ENCODE measurements around the gene RICTOR.

RICTOR gene

GRCh38 chr5:39009280-39009679, 64.9 kb downstream of the RICTOR start:
- ChIA-PET POLR2A (no interaction called here), CTCF (interaction anchor here (0.6 kb wide), 1 partner anchor 97 kb away, joined by 4 read pairs; no protein-coding TSS in a partner anchor)
- TF ChIP-seq ZNF704 (tag by site-specific recombination; IDR thresholded peaks at IDR 0.05) (no peak), ZNF670 (tag by site-specific recombination; IDR thresholded peaks at IDR 0.05; ENCODE audit: low read depth) (no peak), KLF7 (tag by site-specific recombination; IDR thresholded peaks at IDR 0.05; ENCODE audit: borderline replicate concordance) (no peak), ZNF747 (tag by site-specific recombination; IDR thresholded peaks at IDR 0.05) (no peak), ZNF510 (tag by site-specific recombination; IDR thresholded peaks at IDR 0.05; ENCODE audit: insufficient replicate concordance) (no peak), ZNF274 (IDR thresholded peaks at IDR 0.05; ENCODE audit: low read length) (no peak), ZNF274 (tag by site-specific recombination; IDR thresholded peaks at IDR 0.05; ENCODE audit: borderline replicate concordance) (no peak), KLF1 (tag by site-specific recombination; IDR thresholded peaks at IDR 0.05) (no peak), ZNF529 (tag by site-specific recombination; IDR thresholded peaks at IDR 0.05; ENCODE audit: insufficient replicate concordance) (no peak), ZNF571 (tag by site-specific recombination; IDR thresholded peaks at IDR 0.05) (no peak), ZBTB26 (tag by site-specific recombination; optimal IDR thresholded peaks at IDR 0.05) (no peak), ZNF19 (tag by site-specific recombination; IDR thresholded peaks at IDR 0.05; ENCODE audit: low read depth) (no peak), ZNF48 (tag by site-specific recombination; IDR thresholded peaks at IDR 0.05) (no peak), ZNF488 (tag by site-specific recombination; IDR thresholded peaks at IDR 0.05) (no peak), PRDM1 (tag by site-specific recombination; IDR thresholded peaks at IDR 0.05) (no peak), SP7 (tag by site-specific recombination; IDR thresholded peaks at IDR 0.05) (no peak), ZNF791 (tag by site-specific recombination; IDR thresholded peaks at IDR 0.05) (no peak), ZNF530 (tag by site-specific recombination; IDR thresholded peaks at IDR 0.05; ENCODE audit: low read depth) (no peak)
- TF ChIP-seq, protein P1, sequence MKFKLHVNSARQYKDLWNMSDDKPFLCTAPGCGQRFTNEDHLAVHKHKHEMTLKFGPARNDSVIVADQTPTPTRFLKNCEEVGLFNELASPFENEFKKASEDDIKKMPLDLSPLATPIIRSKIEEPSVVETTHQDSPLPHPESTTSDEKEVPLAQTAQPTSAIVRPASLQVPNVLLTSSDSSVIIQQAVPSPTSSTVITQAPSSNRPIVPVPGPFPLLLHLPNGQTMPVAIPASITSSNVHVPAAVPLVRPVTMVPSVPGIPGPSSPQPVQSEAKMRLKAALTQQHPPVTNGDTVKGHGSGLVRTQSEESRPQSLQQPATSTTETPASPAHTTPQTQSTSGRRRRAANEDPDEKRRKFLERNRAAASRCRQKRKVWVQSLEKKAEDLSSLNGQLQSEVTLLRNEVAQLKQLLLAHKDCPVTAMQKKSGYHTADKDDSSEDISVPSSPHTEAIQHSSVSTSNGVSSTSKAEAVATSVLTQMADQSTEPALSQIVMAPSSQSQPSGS (tag by site-specific recombination; IDR thresholded peaks at IDR 0.05; ENCODE audit: low read depth) = no peak
- TF ChIP-seq, protein P2, sequence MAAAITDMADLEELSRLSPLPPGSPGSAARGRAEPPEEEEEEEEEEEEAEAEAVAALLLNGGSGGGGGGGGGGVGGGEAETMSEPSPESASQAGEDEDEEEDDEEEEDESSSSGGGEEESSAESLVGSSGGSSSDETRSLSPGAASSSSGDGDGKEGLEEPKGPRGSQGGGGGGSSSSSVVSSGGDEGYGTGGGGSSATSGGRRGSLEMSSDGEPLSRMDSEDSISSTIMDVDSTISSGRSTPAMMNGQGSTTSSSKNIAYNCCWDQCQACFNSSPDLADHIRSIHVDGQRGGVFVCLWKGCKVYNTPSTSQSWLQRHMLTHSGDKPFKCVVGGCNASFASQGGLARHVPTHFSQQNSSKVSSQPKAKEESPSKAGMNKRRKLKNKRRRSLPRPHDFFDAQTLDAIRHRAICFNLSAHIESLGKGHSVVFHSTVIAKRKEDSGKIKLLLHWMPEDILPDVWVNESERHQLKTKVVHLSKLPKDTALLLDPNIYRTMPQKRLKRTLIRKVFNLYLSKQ (tag by site-specific recombination; IDR thresholded peaks at IDR 0.05; ENCODE audit: borderline replicate concordance) = no peak
- Histone ChIP-seq H3K4me1 (ENCODE audit: control insufficient read depth, insufficient read depth, low read length) (no peaks in the 10 kb centered on the region), H3K27ac (ENCODE audit: extremely low read depth, low read depth, low read length) (no peak overlapping the region), H3K9me3 (ENCODE audit: control insufficient read depth, insufficient read depth, low read depth, low read length) (no peaks in the 10 kb centered on the region), H3K36me3 (ENCODE audit: control insufficient read depth in 2 of 2, insufficient read depth in 1 of 2, low read length in 2 of 2) (peaks cover 0 to 16% of the 10 kb centered on the region in 2 experiments; a peak in 2 of 3 replicates), H3K4me3 (ENCODE audit: low read depth, low read length) (no peak overlapping the region)

- Histone ChIP-seq H3K4me3 (ENCODE audit: low read depth, low read length) (no peak overlapping the region), H3K36me3 (ENCODE audit: control insufficient read depth in 2 of 2, insufficient read depth in 1 of 2, low read length in 2 of 2) (peaks cover 0 to 4% of the 10 kb centered on the region in 2 experiments; a peak in 2 of 3 replicates), H3K4me1 (ENCODE audit: control insufficient read depth, insufficient read depth, low read length) (no peaks in the 10 kb centered on the region), H3K27ac (ENCODE audit: extremely low read depth, low read depth, low read length) (no peak overlapping the region), H3K9me3 (ENCODE audit: control insufficient read depth, insufficient read depth, low read depth, low read length) (no peaks in the 10 kb centered on the region)
- TF ChIP-seq ZSCAN16 (tag by site-specific recombination; IDR thresholded peaks at IDR 0.05) (no peak), ZNF571 (tag by site-specific recombination; IDR thresholded peaks at IDR 0.05) (no peak), ZXDB (tag by site-specific recombination; IDR thresholded peaks at IDR 0.05) (no peak), GLI2 (tag by site-specific recombination; IDR thresholded peaks at IDR 0.05; ENCODE audit: borderline replicate concordance, low read depth) (no peak), ZNF473 (tag by site-specific recombination; IDR thresholded peaks at IDR 0.05) (no peak)
- TF ChIP-seq, protein P3, sequence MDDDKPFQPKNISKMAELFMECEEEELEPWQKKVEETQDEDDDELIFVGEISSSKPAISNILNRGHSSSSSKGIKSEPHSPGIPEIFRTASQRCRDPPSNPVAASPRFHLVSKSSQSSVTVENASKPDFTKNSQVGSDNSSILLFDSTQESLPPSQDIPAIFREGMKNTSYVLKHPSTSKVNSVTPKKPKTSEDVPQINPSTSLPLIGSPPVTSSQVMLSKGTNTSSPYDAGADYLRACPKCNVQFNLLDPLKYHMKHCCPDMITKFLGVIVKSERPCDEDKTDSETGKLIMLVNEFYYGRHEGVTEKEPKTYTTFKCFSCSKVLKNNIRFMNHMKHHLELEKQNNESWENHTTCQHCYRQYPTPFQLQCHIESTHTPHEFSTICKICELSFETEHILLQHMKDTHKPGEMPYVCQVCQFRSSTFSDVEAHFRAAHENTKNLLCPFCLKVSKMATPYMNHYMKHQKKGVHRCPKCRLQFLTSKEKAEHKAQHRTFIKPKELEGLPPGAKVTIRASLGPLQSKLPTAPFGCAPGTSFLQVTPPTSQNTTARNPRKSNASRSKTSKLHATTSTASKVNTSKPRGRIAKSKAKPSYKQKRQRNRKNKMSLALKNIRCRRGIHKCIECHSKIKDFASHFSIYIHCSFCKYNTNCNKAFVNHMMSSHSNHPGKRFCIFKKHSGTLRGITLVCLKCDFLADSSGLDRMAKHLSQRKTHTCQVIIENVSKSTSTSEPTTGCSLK (tag by site-specific recombination; IDR thresholded peaks at IDR 0.05) = no peak
- POLR2A ChIA-PET = no interaction called here
- CTCF ChIA-PET = interaction anchor here (0.6 to 0.8 kb wide), 2 partner anchors 74 to 93 kb away, joined by 3 read pairs; no protein-coding TSS in a partner anchor
Observed at GRCh38 chr5:39006650-39007049, 67.5 kb downstream of the RICTOR start.
